ENCODE data around the gene TGFBR3L.
A peak's percentile ranks its signal among the peaks of the same experiment; 100 is the strongest.

Gene TGFBR3L

GRCh38 chr19:7922836-7923195 lies 8.2 kb downstream of the TGFBR3L start:
- Histone ChIP-seq H3K27ac (ENCODE audit: extremely low read depth, low read depth, low read length) (no peak overlapping the region), H3K4me1 (ENCODE audit: control insufficient read depth, insufficient read depth, low read length) (peaks cover 6% of the 10 kb centered on the region), H3K36me3 (ENCODE audit: control insufficient read depth in 2 of 2, insufficient read depth in 1 of 2, low read length in 2 of 2) (peaks cover 0 to 24% of the 10 kb centered on the region in 2 experiments; a peak in 1 of 3 replicates), H3K4me3 (ENCODE audit: low read depth, low read length) (no peak overlapping the region), H3K9me3 (ENCODE audit: control insufficient read depth, insufficient read depth, low read depth, low read length) (no peaks in the 10 kb centered on the region)
- ChIA-PET POLR2A (interaction anchor here (0.6 to 1.1 kb wide), 2 partner anchors 19 to 1038 kb away, joined by 3 to 4 read pairs; partner anchors contain the start of gene MAP2K7), CTCF (interaction anchor here (1.1 to 1.6 kb wide), 2 partner anchors 19 to 70 kb away, joined by 3 to 6 read pairs; partner anchors contain the start of gene MAP2K7)
- TF ChIP-seq PRDM4 (tag by site-specific recombination; IDR thresholded peaks at IDR 0.05) (no peak), ZFHX2 (tag by site-specific recombination; conservative IDR thresholded peaks at IDR 0.05) (no peak), OVOL3 (tag by site-specific recombination; IDR thresholded peaks at IDR 0.05) (no peak), ZNF571 (tag by site-specific recombination; IDR thresholded peaks at IDR 0.05) (no peak), ZNF426 (tag by site-specific recombination; IDR thresholded peaks at IDR 0.05) (no peak), REPIN1 (tag by site-specific recombination; IDR thresholded peaks at IDR 0.05; ENCODE audit: low read depth) (no peak), ZNF701 (tag by site-specific recombination; IDR thresholded peaks at IDR 0.05) (no peak), ZNF629 (tag by site-specific recombination; IDR thresholded peaks at IDR 0.05) (no peak), ZNF521 (tag by site-specific recombination; IDR thresholded peaks at IDR 0.05) (no peak), ZNF391 (tag by site-specific recombination; IDR thresholded peaks at IDR 0.05; ENCODE audit: borderline replicate concordance, low read depth) (no peak), ZNF184 (tag by site-specific recombination; IDR thresholded peaks at IDR 0.05) (no peak), BCL6B (tag by site-specific recombination; IDR thresholded peaks at IDR 0.05) (no peak)

- ChIA-PET CTCF (interaction anchor here (0.6 to 1.6 kb wide), 5 partner anchors 20 to 322 kb away, joined by 3 to 6 read pairs (median 5); partner anchors contain the start of genes MAP2K7 and TIMM44), POLR2A (interaction anchor here (0.7 to 1.1 kb wide), 2 partner anchors 20 to 53 kb away, joined by 3 to 4 read pairs; partner anchors contain the start of gene MAP2K7)
- no peak overlapping the region for H3K4me3 ChIP-seq (ENCODE audit: low read depth, low read length)
- H3K36me3 ChIP-seq (ENCODE audit: control insufficient read depth in 2 of 2, insufficient read depth in 1 of 2, low read length in 2 of 2) = peaks cover 0 to 26% of the 10 kb centered on the region in 2 experiments; a peak in 1 of 3 replicates
- no peak overlapping the region for H3K27ac ChIP-seq (ENCODE audit: extremely low read depth, low read depth, low read length)
- H3K4me1 ChIP-seq (ENCODE audit: control insufficient read depth, insufficient read depth, low read length) = peaks cover 10% of the 10 kb centered on the region
- H3K9me3 ChIP-seq (ENCODE audit: control insufficient read depth, insufficient read depth, low read depth, low read length) = no peaks in the 10 kb centered on the region
- TF ChIP-seq MEIS1 (CRISPR knock-in tag; IDR thresholded peaks at IDR 0.05; ENCODE audit: borderline replicate concordance) (no peak), GLIS1 (tag by site-specific recombination; IDR thresholded peaks at IDR 0.05) (peak; percentile 60), ZNF677 (tag by site-specific recombination; IDR thresholded peaks at IDR 0.05) (no peak), ZNF24 (tag by site-specific recombination; IDR thresholded peaks at IDR 0.05) (no peak), ZFP3 (tag by site-specific recombination; IDR thresholded peaks at IDR 0.05; ENCODE audit: low read depth) (no peak), ZSCAN16 (tag by site-specific recombination; IDR thresholded peaks at IDR 0.05) (no peak), ZBTB48 (tag by site-specific recombination; IDR thresholded peaks at IDR 0.05) (no peak), ZNF600 (tag by site-specific recombination; IDR thresholded peaks at IDR 0.05) (no peak; the same call in none of the 2 replicates), ZNF211 (tag by site-specific recombination; IDR thresholded peaks at IDR 0.05; ENCODE audit: low read depth) (no peak), ZNF473 (tag by site-specific recombination; IDR thresholded peaks at IDR 0.05) (no peak), SALL2 (tag by site-specific recombination; IDR thresholded peaks at IDR 0.05; ENCODE audit: borderline replicate concordance) (no peak), ZSCAN18 (tag by site-specific recombination; IDR thresholded peaks at IDR 0.05) (no peak), ZXDB (tag by site-specific recombination; IDR thresholded peaks at IDR 0.05) (no peak), ZNF274 (IDR thresholded peaks at IDR 0.05; ENCODE audit: low read length) (no peak), ZNF274 (tag by site-specific recombination; IDR thresholded peaks at IDR 0.05; ENCODE audit: borderline replicate concordance) (no peak), ZBTB20 (tag by site-specific recombination; IDR thresholded peaks at IDR 0.05) (no peak), ZNF777 (tag by site-specific recombination; IDR thresholded peaks at IDR 0.05; ENCODE audit: borderline replicate concordance) (no peak), EGR2 (tag by site-specific recombination; IDR thresholded peaks at IDR 0.05; ENCODE audit: low read depth) (peak; percentile 75), ZNF341 (tag by site-specific recombination; IDR thresholded peaks at IDR 0.05; ENCODE audit: low read depth) (peak; percentile 70)
These were observed 8.9 kb downstream of the TGFBR3L start for GRCh38 chr19:7923295-7924191.
